SU-DHL-6 (cell line): ENCODE results near the gene PNN.

Source experiments
- H2AFZ ChIP-seq: fragments of 200-600 bp; sonication (generic); 2 replicates; pipeline ENCODE4 v1.6.1; 2014; ENCODE audit warnings: low read depth, mild to moderate bottlenecking, moderate library complexity, mixed read lengths, antibody characterized with exemption, low read length; ENCODE audit not compliant: severe bottlenecking
- H3F3A ChIP-seq: fragments of 200-600 bp; shearing (Covaris generic); 2 replicates; pipeline ENCODE4 v1.6.0; 2016; ENCODE audit warnings: antibody characterized with exemption, mild to moderate bottlenecking; ENCODE audit not compliant: insufficient read depth
- H3K27ac ChIP-seq: fragments of 200-600 bp; sonication (generic); 2 replicates; pipeline ENCODE4 v1.5.1; 2016; ENCODE audit warnings: low read depth, mild to moderate bottlenecking, low read length, moderate library complexity, mixed read lengths
- H3K27me3 ChIP-seq: fragments of 200-600 bp; sonication (generic), shearing (Covaris generic); 2 replicates; pipeline ENCODE4 v1.6.0; 2014; ENCODE audit warnings: mild to moderate bottlenecking, low read length
- H3K36me3 ChIP-seq: fragments of 200-600 bp; sonication (generic); 2 replicates; pipeline ENCODE4 v1.6.1; 2014; ENCODE audit warnings: mild to moderate bottlenecking, low read length, mixed read lengths
- H3K4me2 ChIP-seq: fragments of 300-600, 200-600 bp; shearing (Covaris generic), sonication (generic); 2 replicates; pipeline ENCODE4 v1.6.0; 2014; ENCODE audit warnings: low read length, low read depth, mild to moderate bottlenecking; ENCODE audit not compliant: poor library complexity, severe bottlenecking
- H3K4me3 ChIP-seq: fragments of 200-600 bp; sonication (generic); 2 replicates; pipeline ENCODE4 v1.5.1; 2014; ENCODE audit warnings: antibody characterized with exemption, low read length, mild to moderate bottlenecking, mixed read lengths; ENCODE audit not compliant: insufficient read depth, poor library complexity, severe bottlenecking
- H3K79me2 ChIP-seq: fragments of 200-600 bp; sonication (generic); 2 replicates; pipeline ENCODE4 v1.6.1; 2014; ENCODE audit warnings: mild to moderate bottlenecking, low read length, moderate library complexity; ENCODE audit not compliant: insufficient read depth
- H3K9ac ChIP-seq: fragments of 200-600 bp; sonication (generic); 2 replicates; pipeline ENCODE4 v1.7.0; 2014; ENCODE audit warnings: mild to moderate bottlenecking, low read length
- H3K9me2 ChIP-seq: fragments of 200-600 bp; sonication (generic); replicated peaks from 2 replicates; pipeline ENCODE4 v1.6.1; 2014; ENCODE audit warnings: low read length; ENCODE audit not compliant: insufficient read depth
- H3K9me3 ChIP-seq: fragments of 200-600 bp; sonication (generic); 2 replicates; pipeline ENCODE4 v1.6.1; 2014; ENCODE audit warnings: low read length, mixed read lengths; ENCODE audit not compliant: insufficient read depth
- H4K20me1 ChIP-seq: fragments of 200-600 bp; sonication (generic); 2 replicates; pipeline ENCODE4 v1.6.1; 2014; ENCODE audit warnings: low read depth, mild to moderate bottlenecking, antibody characterized with exemption, low read length, moderate library complexity, mixed read lengths
- EZH2phosphoT487 ChIP-seq: fragments of 200-600 bp; sonication (generic), shearing (Covaris generic); conservative IDR thresholded peaks from 2 replicates; pipeline ENCODE4 v1.6.1; 2018; ENCODE audit warnings: mild to moderate bottlenecking, antibody characterized with exemption, low read length, moderate library complexity, mixed read lengths
- TF ChIP-seq, protein P1 (sequence below): fragments of 200-600 bp; sonication (generic); IDR thresholded peaks from one replicate; pipeline ENCODE4 v1.5.1; 2017; ENCODE audit warnings: antibody characterized with exemption, mild to moderate bottlenecking, low read length, moderate library complexity; ENCODE audit not compliant: insufficient read depth, poor library complexity, severe bottlenecking

The PNN gene

DNA sequence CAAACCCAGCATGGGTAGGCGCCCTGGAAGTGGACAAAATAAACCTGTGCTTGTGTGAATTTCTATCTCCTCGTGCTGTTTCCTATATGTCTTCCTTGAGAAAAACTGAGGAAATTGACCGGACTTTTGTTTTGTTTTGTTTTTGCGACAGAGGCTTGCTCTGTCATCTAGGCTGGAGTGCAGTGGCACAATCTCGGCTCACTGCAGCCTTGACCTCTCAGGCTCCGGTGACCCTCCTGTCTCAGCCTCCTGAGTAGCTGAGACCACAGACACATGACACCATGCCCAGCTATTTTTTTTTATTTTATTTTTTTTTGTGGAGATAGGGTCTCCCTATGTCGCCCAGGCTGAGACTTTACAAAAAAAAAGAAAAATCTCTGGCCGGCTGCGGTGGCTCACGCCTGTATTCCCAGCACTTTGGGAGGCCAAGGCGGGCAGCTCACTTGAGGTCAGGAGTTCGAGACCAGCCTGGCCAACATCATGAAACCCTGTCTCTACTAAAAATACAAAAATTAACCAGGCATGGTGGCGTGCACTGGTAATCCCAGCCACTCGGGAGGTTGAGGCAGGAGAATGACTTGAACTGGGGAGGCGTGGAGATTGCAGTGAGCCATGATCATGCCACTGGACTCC, 36.2 kb downstream of the PNN start:
- Histone ChIP-seq H2AFZ (no peak overlapping the region), H4K20me1 (no peaks in the 10 kb centered on the region), H3K9me2 (no peaks in the 10 kb centered on the region), H3K4me2 (no peak overlapping the region), H3K36me3 (no peaks in the 10 kb centered on the region), H3K27ac (no peak overlapping the region), H3K79me2 (no peaks in the 10 kb centered on the region), H3K4me3 (no peak overlapping the region), H3K9me3 (no peaks in the 10 kb centered on the region), H3K9ac (no peak overlapping the region), H3F3A (no peaks in the 10 kb centered on the region), H3K27me3 (no peaks in the 10 kb centered on the region)
- TF ChIP-seq, protein P1, sequence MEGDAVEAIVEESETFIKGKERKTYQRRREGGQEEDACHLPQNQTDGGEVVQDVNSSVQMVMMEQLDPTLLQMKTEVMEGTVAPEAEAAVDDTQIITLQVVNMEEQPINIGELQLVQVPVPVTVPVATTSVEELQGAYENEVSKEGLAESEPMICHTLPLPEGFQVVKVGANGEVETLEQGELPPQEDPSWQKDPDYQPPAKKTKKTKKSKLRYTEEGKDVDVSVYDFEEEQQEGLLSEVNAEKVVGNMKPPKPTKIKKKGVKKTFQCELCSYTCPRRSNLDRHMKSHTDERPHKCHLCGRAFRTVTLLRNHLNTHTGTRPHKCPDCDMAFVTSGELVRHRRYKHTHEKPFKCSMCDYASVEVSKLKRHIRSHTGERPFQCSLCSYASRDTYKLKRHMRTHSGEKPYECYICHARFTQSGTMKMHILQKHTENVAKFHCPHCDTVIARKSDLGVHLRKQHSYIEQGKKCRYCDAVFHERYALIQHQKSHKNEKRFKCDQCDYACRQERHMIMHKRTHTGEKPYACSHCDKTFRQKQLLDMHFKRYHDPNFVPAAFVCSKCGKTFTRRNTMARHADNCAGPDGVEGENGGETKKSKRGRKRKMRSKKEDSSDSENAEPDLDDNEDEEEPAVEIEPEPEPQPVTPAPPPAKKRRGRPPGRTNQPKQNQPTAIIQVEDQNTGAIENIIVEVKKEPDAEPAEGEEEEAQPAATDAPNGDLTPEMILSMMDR: no peak
- no peak for TF ChIP-seq EZH2phosphoT487

DNA sequence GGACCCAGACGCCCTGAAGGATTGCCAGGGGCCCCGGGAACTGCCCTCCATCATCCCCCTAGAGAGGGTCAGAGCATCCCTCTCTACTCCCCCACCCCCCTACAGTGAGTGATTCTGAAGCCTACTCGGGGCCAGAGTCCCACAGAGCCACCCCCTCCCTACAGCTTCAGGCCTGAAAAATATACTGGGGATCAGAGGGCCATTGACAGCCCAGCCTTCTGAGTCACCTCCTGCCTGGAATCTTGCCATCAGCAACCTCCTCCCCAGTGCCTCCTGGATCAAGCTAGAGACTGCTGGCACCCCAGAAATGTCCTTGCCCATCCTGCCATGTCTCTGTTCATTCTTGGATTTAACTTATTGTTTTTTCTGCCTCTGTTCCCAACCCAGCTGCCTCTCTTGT, 37.0 kb downstream of the PNN start:
- no peak overlapping the region for H3K27ac ChIP-seq
- H3K9me3 ChIP-seq: no peaks in the 10 kb centered on the region
- H3F3A ChIP-seq: no peaks in the 10 kb centered on the region
- no peaks in the 10 kb centered on the region for H3K79me2 ChIP-seq
- no peaks in the 10 kb centered on the region for H3K27me3 ChIP-seq
- no peak overlapping the region for H3K4me2 ChIP-seq
- TF ChIP-seq, protein P1: no peak
- TF ChIP-seq EZH2phosphoT487: no peak
- H3K9me2 ChIP-seq: no peaks in the 10 kb centered on the region
- no peaks in the 10 kb centered on the region for H3K36me3 ChIP-seq
- H4K20me1 ChIP-seq: no peaks in the 10 kb centered on the region
- no peak overlapping the region for H2AFZ ChIP-seq
- H3K4me3 ChIP-seq: no peak overlapping the region
- H3K9ac ChIP-seq: no peak overlapping the region

DNA sequence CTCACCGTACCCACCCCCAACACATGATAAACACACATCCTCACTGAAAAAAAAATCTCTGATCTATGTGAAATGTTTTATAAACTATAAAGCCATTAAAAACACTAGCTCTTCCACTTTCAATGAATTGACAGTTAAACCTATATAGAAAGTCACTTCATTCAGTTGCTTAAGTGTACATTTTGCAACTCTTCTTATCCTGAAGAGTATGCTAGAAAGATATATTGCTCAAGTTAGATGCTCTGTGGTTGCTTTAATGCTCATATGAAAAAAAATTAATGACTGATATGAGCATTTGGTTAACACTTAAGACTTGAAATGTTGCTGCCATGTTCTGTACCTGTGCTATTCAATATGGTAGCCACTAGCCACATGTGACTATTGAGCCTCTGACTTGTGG, 37.6 kb downstream of the PNN start:
- TF ChIP-seq EZH2phosphoT487: no peak
- TF ChIP-seq, protein P1: no peak
- Histone ChIP-seq H4K20me1 (no peaks in the 10 kb centered on the region), H3K27me3 (no peaks in the 10 kb centered on the region), H3K9ac (no peak overlapping the region), H3K4me2 (no peak overlapping the region), H3K79me2 (no peaks in the 10 kb centered on the region), H3K4me3 (no peak overlapping the region), H3K27ac (no peak overlapping the region), H2AFZ (no peak overlapping the region), H3K9me2 (no peaks in the 10 kb centered on the region), H3K36me3 (no peaks in the 10 kb centered on the region), H3K9me3 (no peaks in the 10 kb centered on the region), H3F3A (no peaks in the 10 kb centered on the region)
